Heart right ventricle (tissue), 16 donors: ENCODE results near the gene HOXD8. TPM values are rescaled to one million over a fixed set of nuclear protein-coding genes. Genes with fewer than 3 reads are reported as not detected.

Experiments
- ATAC-seq, 8 donors: fragments of 200-7000 bp; cut with Tn5 transposase; one replicate each; pipeline ENCODE4 v1.9.1; 2020; ENCODE audit warnings: mild to moderate bottlenecking in 8 of 8, moderate library complexity in 8 of 8, moderate number of reproducible peaks in 1 of 8
- DNase-seq, 2 donors: peaks; one replicate each; pipeline ENCODE4 v3.0.0-alpha.2; 2020
- H3K27ac ChIP-seq, 10 donors: fragments of 200-600 bp; sonication (generic) in 2 of 10; one replicate each; pipeline versions ENCODE4 v1.5.0 to v1.8.0; 2020 to 2022; ENCODE audit warnings: mild to moderate bottlenecking in 3 of 10
- H3K27me3 ChIP-seq, 7 donors: fragments of 200-600 bp; one replicate each; pipeline ENCODE4 v1.8.0; 2021 to 2022; ENCODE audit warnings: mild to moderate bottlenecking in 2 of 7
- H3K36me3 ChIP-seq, 9 donors: fragments of 200-600 bp; sonication (generic) in 1 of 9; one replicate each; pipeline versions ENCODE4 v1.5.0 to v1.8.0; 2020 to 2022; ENCODE audit warnings: mild to moderate bottlenecking in 2 of 9
- H3K4me1 ChIP-seq, 9 donors: fragments of 200-600 bp; sonication (generic) in 1 of 9; one replicate each; pipeline versions ENCODE4 v1.5.0 to v1.8.0; 2020 to 2022; ENCODE audit warnings: mild to moderate bottlenecking in 4 of 9
- H3K4me3 ChIP-seq, 10 donors: fragments of 200-600 bp; sonication (generic) in 2 of 10; one replicate each; pipeline versions ENCODE4 v1.5.0 to v1.8.0; 2020 to 2022; ENCODE audit warnings: mild to moderate bottlenecking in 7 of 10, moderate library complexity in 2 of 10
- H3K9me3 ChIP-seq, 11 donors: fragments of 200-600 bp in 10 of 11; sonication (generic) in 2 of 11; one replicate each; pipeline versions ENCODE4 v1.5.0 to v1.8.0; 2013 to 2022; ENCODE audit warnings: mild to moderate bottlenecking in 2 of 11, control low read depth in 1 of 11, moderate library complexity in 1 of 11
- WGBS, 2 donors: extraction: QIAGEN DNeasy Blood & Tissue Kit; methylation state at CpG; one replicate each; pipeline ENCODE4 v1.1.7; 2013; ENCODE audit warnings: inconsistent platforms in 1 of 2; 5-methylcytosine and 5-hydroxymethylcytosine counted together
- intact Hi-C, 10 donors: fragments of 100-400 bp; cut with DNase I; formaldehyde crosslinking; loops; one replicate each; pipeline versions ENCODE4 v1.11.1 to v1.14.2; 2022
- polyA plus RNA-seq, 2 donors: library from polyadenylated mRNA; stranded (reverse); fragments of 200-250 nt; gene quantifications; one replicate each; pipeline ENCODE4 v1.2.3, GENCODE V29; 2013
- total RNA-seq, 10 donors: library from RNA; stranded (reverse); fragmentation: NEBNext Ultra II Directional in 3 of 10; extraction: Animal tissue kit (Norgen Biotek cat#: 25700) in 3 of 10; gene quantifications; one replicate each; pipeline versions ENCODE4 v1.2.1 to v1.2.4, GENCODE V29; 2021 to 2023
- TF ChIP-seq, protein P1 (sequence below), 9 donors: fragments of 200-600 bp; sonication (generic) in 2 of 9; IDR thresholded peaks; one replicate each; pipeline versions ENCODE4 v1.5.0 to v1.8.0; 2021 to 2022; ENCODE audit warnings: antibody characterized with exemption in 9 of 9, mild to moderate bottlenecking in 5 of 9, moderate library complexity in 1 of 9
- donor health status: Arrhythmogenic right ventricular cardiomyopathy.
- donor health status: ischemic (EF 13 %, LVEDD 7.1; RV severe dilation, severe dysfunction).
- donor health status: healthy with polysubstance abuse.
- donor health status: DM: no; HTN: yes; CAD: no.
- donor health status: DM: no; HTN: no; CAD: no.
- donor health status: ischemic (EF 25% LVEDD 6.9; RV normal size, moderate dysfunction).
- donor health status: ischemic (EF 25% LVEDD 5.7; RV mildly dilated, moderate dysfunction).
- donor health status: healthy.
- donor health status: DM: yes; HTN: yes; CAD: no.
- donor health status: Ischemic cardiomyopathy.
- donor health status: ischemic (EF 35%, LVEDD 5.7; RV mildly dilated, moderate dysfunction).
- donor health status: nonischemic (EF 11% LVEDD 7.7; RV severe dilation, severe dysfunction).
- donor health status: DM: yes; HTN: yes; CAD: no.
- donor health status: PGD.
- donor health status: ischemic (EF 29% LVEDD 5.4; RV normal size, mild dysfunction).
- donor health status: nonischemic (EF 23%, LVEDD 6.1; RV moderate dilation, normal function).

Gene HOXD8
- total and polyA plus RNA-seq, 12 donors: 0.26 to 1.5 (median 0.42) TPM; not detected in 2

DNA sequence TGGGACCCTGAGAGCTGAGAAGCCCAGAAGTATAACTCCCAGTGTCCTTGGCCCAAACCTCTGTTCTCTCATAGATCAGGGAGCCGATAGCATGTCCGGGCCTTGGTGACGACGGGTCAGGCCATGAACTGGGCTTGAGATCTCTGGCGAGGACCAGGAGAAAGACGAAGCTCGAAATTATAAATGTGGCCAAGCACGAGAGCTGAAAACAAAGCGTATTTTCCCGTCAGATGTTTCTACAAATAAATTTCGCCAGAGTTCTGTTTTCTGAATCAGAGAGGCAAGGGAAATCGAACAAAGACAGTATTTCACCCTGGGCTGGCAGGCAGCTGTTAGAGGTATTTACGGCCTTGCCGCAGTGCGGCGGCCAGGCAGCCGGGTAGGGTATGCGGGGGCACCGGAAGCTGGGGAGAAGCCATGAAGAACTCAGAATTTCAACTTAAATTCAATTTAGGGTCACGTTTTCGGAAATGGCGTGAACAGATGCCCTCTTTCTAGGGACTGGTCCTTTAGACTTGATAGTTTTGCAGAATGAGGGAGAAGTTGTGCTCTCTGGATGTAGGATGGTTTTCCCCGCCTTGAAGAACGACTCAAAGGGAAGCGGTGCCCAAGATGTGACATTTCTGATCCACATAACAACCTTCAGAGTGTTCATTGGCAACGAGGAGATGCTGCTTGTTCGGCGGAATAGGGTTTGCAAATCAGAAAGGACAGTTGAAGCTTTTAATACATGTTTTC lies 9.6 kb downstream of the HOXD8 start:
- TF ChIP-seq, protein P1, sequence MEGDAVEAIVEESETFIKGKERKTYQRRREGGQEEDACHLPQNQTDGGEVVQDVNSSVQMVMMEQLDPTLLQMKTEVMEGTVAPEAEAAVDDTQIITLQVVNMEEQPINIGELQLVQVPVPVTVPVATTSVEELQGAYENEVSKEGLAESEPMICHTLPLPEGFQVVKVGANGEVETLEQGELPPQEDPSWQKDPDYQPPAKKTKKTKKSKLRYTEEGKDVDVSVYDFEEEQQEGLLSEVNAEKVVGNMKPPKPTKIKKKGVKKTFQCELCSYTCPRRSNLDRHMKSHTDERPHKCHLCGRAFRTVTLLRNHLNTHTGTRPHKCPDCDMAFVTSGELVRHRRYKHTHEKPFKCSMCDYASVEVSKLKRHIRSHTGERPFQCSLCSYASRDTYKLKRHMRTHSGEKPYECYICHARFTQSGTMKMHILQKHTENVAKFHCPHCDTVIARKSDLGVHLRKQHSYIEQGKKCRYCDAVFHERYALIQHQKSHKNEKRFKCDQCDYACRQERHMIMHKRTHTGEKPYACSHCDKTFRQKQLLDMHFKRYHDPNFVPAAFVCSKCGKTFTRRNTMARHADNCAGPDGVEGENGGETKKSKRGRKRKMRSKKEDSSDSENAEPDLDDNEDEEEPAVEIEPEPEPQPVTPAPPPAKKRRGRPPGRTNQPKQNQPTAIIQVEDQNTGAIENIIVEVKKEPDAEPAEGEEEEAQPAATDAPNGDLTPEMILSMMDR (IDR thresholded peaks at IDR 0.05): no peak
- no peak for DNase-seq
- intact Hi-C loops: loop anchor here in 1 of 10 donors (10.0 kb wide), 1 partner anchor 676 kb away; no protein-coding TSS in a partner anchor
- H3K9me3 ChIP-seq: no peaks in the 10 kb centered on the region
- H3K27ac ChIP-seq: peak overlapping the region in 3 of 10 donors; percentile 9 to 47 (median 35)
- peaks cover 22 to 100% (median 98%) of the 10 kb centered on the region in 7 donors for H3K27me3 ChIP-seq
- H3K36me3 ChIP-seq: no peaks in the 10 kb centered on the region
- H3K4me3 ChIP-seq: no peak overlapping the region
- H3K4me1 ChIP-seq: peaks cover 0 to 24% (median 18%) of the 10 kb centered on the region in 9 donors
- 16 to 19% methylated on average over 28 of the region's 28 CpGs for WGBS, 2 donors
- ATAC-seq: no peak

DNA sequence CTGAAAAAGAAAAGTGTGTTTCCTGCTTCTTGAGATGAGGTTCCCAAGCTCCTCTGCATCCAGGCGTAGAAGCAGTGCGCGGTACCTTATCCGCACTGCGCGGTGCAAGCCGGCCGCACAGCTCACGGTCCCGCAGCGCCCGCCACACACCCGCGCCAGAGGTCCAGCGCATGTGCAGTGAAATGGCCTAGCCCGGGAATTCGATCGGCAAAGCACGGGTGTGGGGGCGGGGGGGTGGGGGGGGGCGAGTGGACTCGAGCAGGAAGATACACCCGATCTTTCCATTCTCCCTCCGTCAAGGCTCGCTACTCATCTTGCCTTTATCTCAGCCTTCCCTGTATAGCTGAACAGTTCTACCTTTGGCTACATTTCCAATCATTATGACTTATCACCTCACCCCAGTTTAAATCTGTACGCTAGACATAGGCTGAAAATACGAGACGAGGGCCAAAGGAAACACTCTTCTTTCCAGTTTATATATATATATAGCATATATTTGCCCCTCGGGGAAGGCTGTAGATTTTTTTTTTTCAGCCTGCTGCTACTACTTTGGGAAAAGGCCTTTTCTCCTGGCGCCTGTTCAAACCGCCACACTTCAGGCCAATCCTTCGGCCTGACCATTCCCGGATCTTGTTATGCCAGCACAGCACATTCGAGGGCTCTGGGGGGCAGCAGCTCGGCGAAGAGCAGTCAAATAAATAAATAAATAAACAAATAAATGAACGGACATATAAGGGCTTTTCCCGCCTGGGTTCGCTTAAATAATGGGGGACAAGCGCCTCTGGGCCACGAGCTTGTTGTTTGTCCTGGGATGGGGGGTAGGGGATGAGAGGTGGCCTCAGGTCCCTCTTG lies 10.4 kb downstream of the HOXD8 start:
- DNase-seq (no peak), ATAC-seq (peak in 1 of 8 donors; percentile 6)
- H3K4me3 ChIP-seq: peak overlapping the region; percentile 11 to 65 (median 46)
- peak overlapping the region in 3 of 10 donors; percentile 47 to 57 (median 56) for H3K27ac ChIP-seq
- 15 to 18% methylated on average over 41 of the region's 41 CpGs for WGBS, 2 donors
- no peaks in the 10 kb centered on the region for H3K9me3 ChIP-seq
- intact Hi-C loops: loop anchor here (1.0 to 10.0 kb wide), 16 partner anchors 127 to 675 kb away; partner anchors contain the start of gene MTX2 (in 1 of the 10)
- no peaks in the 10 kb centered on the region for H3K36me3 ChIP-seq
- peaks cover 0 to 24% (median 18%) of the 10 kb centered on the region in 9 donors for H3K4me1 ChIP-seq
- peaks cover 22 to 100% (median 98%) of the 10 kb centered on the region in 7 donors for H3K27me3 ChIP-seq
- TF ChIP-seq, protein P1 (IDR thresholded peaks at IDR 0.05): no peak

DNA sequence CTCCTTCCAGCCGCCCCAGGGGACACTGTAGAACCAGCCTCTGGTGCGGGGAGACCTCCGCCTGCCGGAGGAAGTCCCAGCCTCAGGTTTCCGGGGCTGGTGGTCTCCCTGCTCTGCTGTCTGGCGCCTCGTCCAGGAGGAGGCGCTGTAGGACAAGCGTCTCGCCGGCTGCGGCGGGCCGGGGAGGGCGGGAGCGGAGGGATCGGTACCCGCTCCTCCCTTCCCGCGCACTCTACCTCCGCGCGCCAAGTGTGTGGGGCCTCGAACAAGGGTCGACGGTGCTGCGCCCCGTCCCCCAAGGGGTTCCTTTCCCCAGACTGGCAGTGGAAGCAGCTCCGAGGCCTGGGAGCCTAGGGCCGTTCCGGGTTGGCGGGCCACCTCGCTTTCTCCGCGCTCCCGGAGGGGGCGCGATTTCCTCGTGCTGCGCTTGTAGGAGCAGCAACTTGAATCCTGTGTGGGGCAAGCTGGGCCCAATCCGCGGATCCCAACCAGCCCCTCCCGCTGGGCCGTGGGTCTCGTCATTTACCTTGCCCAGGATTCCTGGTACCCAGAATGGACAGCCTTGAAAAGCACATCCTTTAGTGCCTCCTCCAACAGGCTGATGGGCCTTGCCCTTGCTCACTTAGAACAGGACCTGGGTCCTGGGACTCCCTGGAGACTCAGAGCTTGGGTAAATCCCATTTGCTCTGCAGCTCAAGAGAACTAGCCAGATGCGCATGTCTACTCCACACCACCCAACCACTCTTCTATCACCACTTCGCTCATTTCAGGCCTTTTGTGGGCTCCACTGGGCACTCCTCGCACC lies 11.2 kb downstream of the HOXD8 start:
- peak overlapping the region in 3 of 10 donors; percentile 35 to 57 (median 56) for H3K27ac ChIP-seq
- peaks cover 0 to 24% (median 18%) of the 10 kb centered on the region in 9 donors for H3K4me1 ChIP-seq
- 9% methylated on average over 43 to 48 of the region's 48 CpGs for WGBS, 2 donors
- no peaks in the 10 kb centered on the region for H3K36me3 ChIP-seq
- H3K4me3 ChIP-seq: peak overlapping the region; percentile 11 to 65 (median 46)
- DNase-seq: peak; percentile 49 to 69
- ATAC-seq: peak; percentile 91 to 96 (median 94)
- TF ChIP-seq, protein P1 (IDR thresholded peaks at IDR 0.05): peak; percentile 77 to 99 (median 93)
- no peaks in the 10 kb centered on the region for H3K9me3 ChIP-seq
- intact Hi-C loops: loop anchor here (1.0 to 5.0 kb wide), 15 partner anchors 127 to 672 kb away; partner anchors contain the start of gene MTX2 (in 1 of the 10)
- H3K27me3 ChIP-seq: peaks cover 22 to 100% (median 98%) of the 10 kb centered on the region in 7 donors
